Measurements from ENCODE around the gene BCAT1.

The BCAT1 gene

DNA sequence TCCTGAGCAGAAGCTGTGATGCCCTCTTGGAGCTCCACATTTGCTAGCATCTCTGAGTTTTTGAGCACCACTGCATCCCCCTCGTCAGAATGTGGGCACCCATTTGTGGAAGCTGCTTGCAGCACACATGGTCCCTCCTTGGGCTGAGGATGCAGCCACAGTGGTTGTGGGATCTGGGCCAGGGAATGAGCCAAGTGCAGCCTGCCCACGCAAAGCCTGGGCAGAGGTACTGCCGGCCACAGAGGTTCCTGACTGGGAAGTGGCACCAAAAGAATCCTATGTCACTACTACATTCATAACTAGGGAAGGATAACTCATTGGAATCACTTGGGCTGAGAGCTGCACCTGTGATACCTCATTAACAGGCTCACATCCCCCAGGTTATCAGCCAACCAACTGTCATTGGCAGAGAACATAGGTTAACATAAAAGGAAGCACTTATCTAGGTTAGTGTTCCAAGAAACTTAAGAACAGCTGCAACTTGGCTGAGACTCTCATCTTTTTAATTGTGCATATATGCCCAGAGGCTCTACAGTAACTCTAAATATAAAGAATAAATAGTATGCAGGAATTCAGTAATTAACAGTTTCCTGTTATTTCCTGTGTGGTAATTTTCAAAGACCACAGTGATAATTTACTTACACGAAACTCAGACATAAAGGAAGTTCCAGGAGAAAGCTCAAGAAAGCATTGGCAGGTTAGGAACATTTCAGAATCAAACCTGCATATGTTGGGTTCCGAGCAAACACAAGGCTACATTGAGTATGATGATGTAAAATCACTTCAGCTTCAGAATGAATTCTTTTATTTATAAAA lies 145.3 kb downstream of the BCAT1 start:
- in situ Hi-C loops (cut with HindIII; ENCODE audit: low sequenced_read_pairs), result no loop called here
- TF ChIP-seq, protein P1, sequence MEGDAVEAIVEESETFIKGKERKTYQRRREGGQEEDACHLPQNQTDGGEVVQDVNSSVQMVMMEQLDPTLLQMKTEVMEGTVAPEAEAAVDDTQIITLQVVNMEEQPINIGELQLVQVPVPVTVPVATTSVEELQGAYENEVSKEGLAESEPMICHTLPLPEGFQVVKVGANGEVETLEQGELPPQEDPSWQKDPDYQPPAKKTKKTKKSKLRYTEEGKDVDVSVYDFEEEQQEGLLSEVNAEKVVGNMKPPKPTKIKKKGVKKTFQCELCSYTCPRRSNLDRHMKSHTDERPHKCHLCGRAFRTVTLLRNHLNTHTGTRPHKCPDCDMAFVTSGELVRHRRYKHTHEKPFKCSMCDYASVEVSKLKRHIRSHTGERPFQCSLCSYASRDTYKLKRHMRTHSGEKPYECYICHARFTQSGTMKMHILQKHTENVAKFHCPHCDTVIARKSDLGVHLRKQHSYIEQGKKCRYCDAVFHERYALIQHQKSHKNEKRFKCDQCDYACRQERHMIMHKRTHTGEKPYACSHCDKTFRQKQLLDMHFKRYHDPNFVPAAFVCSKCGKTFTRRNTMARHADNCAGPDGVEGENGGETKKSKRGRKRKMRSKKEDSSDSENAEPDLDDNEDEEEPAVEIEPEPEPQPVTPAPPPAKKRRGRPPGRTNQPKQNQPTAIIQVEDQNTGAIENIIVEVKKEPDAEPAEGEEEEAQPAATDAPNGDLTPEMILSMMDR (IDR thresholded peaks at IDR 0.05; ENCODE audit: low read depth, low read length), result no peak
- no peak overlapping the region for H3K4me3 ChIP-seq (ENCODE audit: low read depth, low read length)
- DNase-seq (ENCODE audit: low read depth, low spot score), result no peak

DNA sequence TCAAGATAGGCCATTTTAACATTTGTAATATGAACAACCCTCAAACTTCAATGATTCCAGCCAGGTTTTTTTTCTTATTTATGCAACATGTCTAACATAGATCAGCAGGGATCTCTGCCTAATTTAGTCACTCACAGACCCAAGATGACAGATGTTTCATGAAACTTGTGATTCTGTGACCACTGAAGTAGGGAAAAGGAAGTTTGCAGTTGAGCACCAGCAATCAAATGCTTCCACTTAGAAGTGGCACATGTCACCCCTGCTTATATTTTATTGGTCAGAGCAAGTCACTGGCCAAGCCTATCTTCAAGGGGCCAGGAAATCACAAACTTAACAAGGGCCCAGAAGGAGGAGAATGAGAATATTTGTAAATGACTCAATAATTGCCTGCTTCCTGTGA lies 150.6 kb downstream of the BCAT1 start:
- no peak for DNase-seq (ENCODE audit: low read depth, low spot score)
- TF ChIP-seq, protein P1 (IDR thresholded peaks at IDR 0.05; ENCODE audit: low read depth, low read length), result no peak
- no peak overlapping the region for H3K4me3 ChIP-seq (ENCODE audit: low read depth, low read length)
- in situ Hi-C loops (cut with HindIII; ENCODE audit: low sequenced_read_pairs), result no loop called here

DNA sequence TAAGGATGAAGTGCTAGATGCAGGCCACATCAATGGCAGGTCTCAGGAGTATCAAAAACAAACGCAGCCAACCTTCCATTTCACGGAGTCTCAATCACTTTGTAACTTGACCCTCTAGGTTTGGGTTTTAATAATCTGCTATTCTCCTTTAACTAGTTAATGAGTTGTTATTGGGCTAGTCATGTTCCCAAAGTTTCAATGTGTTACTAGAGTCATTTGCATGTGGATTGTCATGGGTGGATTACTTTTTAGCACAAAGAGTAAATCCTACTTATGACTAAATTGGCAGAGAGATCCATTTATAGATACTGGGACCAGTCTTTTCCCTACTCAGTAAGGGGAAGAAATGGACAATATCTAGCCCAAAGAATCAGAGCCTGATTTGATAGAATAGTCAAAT lies 151.0 kb downstream of the BCAT1 start:
- no peak for DNase-seq (ENCODE audit: low read depth, low spot score)
- H3K4me3 ChIP-seq (ENCODE audit: low read depth, low read length), result no peak overlapping the region
- in situ Hi-C loops (cut with HindIII; ENCODE audit: low sequenced_read_pairs), result no loop called here
- TF ChIP-seq, protein P1 (IDR thresholded peaks at IDR 0.05; ENCODE audit: low read depth, low read length), result no peak

- DNase-seq (ENCODE audit: low read depth, low spot score), result no peak
- TF ChIP-seq, protein P1 (IDR thresholded peaks at IDR 0.05; ENCODE audit: low read depth, low read length), result no peak
- H3K4me3 ChIP-seq (ENCODE audit: low read depth, low read length), result no peak overlapping the region
- in situ Hi-C loops (cut with HindIII; ENCODE audit: low sequenced_read_pairs), result no loop called here
Observed at GRCh38 chr12:24796876-24797275, 152.0 kb downstream of the BCAT1 start.

DNA sequence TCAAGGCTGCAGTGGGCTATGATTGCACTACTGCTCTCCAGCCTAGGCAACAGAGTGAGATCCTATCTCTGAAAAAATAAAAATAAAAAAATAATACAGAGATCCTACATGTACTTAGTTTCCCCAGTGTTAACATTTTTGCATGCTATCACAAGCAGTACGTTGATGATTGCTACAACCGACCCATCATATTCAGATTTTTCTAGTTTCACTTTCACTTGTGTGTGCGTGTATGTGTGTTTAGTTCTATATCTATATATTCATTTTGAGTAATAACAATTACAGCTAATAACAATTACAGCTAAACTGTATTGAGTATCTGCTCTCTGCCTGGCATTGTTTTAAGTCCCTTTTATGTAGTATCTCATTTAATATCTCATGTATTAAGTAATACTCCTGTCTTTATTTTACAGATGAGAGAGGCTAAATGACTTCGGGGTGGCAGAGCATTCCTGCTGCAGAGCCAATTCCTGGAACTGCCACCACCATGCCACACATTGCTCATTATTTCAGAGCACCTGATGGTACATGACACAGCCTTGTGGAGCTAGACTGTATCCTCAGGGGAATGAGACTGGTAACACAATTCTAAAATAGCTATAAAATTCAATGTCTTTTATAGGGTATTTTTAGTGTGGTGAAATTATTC lies 153.1 kb downstream of the BCAT1 start:
- in situ Hi-C loops (cut with HindIII; ENCODE audit: low sequenced_read_pairs), result no loop called here
- TF ChIP-seq, protein P1 (IDR thresholded peaks at IDR 0.05; ENCODE audit: low read depth, low read length), result no peak
- H3K4me3 ChIP-seq (ENCODE audit: low read depth, low read length), result no peak overlapping the region
- no peak for DNase-seq (ENCODE audit: low read depth, low spot score)

DNA sequence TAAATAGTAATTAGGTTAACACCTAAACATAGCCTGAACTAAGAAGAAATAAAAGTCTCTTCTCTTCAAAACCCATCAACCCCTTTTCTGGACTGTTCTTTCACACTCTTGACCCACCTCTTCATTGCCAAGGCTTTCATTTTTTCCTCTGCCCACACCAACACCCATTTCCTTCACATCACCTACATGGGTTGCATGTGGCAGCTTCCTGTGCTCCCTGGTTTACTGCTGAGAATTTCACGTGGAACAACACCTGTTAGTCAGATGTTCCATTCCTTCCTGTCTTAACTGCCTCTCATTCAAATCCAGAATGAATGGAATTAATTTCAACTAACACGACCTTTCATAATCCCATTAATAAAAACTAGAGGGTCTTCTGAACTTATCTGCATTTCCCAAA lies 157.3 kb downstream of the BCAT1 start:
- no peak overlapping the region for H3K4me3 ChIP-seq (ENCODE audit: low read depth, low read length)
- in situ Hi-C loops (cut with HindIII; ENCODE audit: low sequenced_read_pairs), result no loop called here
- no peak for DNase-seq (ENCODE audit: low read depth, low spot score)
- TF ChIP-seq, protein P1 (IDR thresholded peaks at IDR 0.05; ENCODE audit: low read depth, low read length), result no peak

Measured in astrocyte of the spinal cord (primary cell).